RKO (cell line): ENCODE results near the gene SLC2A9.
A peak's percentile ranks its signal among the peaks of the same experiment; 100 is the strongest.

Source experiments
- DNase-seq: peaks from one replicate; pipeline ENCODE4 v3.0.0-alpha.2; 2016; ENCODE audit warnings: low spot score

The SLC2A9 gene

GRCh38 chr4:10019521-10020051 is 1.7 kb downstream of the SLC2A9 start:
- DNase-seq = no peak

GRCh38 chr4:10018818-10019461 is 2.4 kb downstream of the SLC2A9 start:
- no peak for DNase-seq

GRCh38 chr4:10017037-10017893 is 4.0 kb downstream of the SLC2A9 start:
- DNase-seq = no peak

GRCh38 chr4:10016169-10016568 is 5.1 kb downstream of the SLC2A9 start:
- no peak for DNase-seq

GRCh38 chr4:10015140-10015753 is 6.0 kb downstream of the SLC2A9 start:
- peak; percentile 47 for DNase-seq

- DNase-seq = peak; percentile 15
These were observed 7.6 kb downstream of the SLC2A9 start for GRCh38 chr4:10013722-10014121.

GRCh38 chr4:10011885-10012284 is 9.4 kb downstream of the SLC2A9 start:
- DNase-seq = no peak

GRCh38 chr4:10011277-10011676 is 10.0 kb downstream of the SLC2A9 start:
- DNase-seq = no peak

- DNase-seq = no peak
These were observed 11.3 kb downstream of the SLC2A9 start for GRCh38 chr4:10009861-10010500.

- DNase-seq = no peak
These were observed 12.7 kb downstream of the SLC2A9 start for GRCh38 chr4:10008609-10009005.

GRCh38 chr4:10007793-10008608 is 13.3 kb downstream of the SLC2A9 start:
- DNase-seq = no peak

- no peak for DNase-seq
These were observed 13.9 kb downstream of the SLC2A9 start for GRCh38 chr4:10007436-10007740.

GRCh38 chr4:10006601-10007435 is 14.5 kb downstream of the SLC2A9 start:
- no peak for DNase-seq

- no peak for DNase-seq
These were observed 15.1 kb downstream of the SLC2A9 start for GRCh38 chr4:10006231-10006600.

GRCh38 chr4:10005632-10006031 is 15.7 kb downstream of the SLC2A9 start:
- DNase-seq = no peak

GRCh38 chr4:10003666-10004065 is 17.6 kb downstream of the SLC2A9 start:
- no peak for DNase-seq

- DNase-seq = no peak
These were observed 19.0 kb downstream of the SLC2A9 start for GRCh38 chr4:10002278-10002677.

- no peak for DNase-seq
These were observed 19.5 kb downstream of the SLC2A9 start for GRCh38 chr4:10001757-10002156.

GRCh38 chr4:9999956-10000561 is 21.2 kb downstream of the SLC2A9 start:
- DNase-seq = no peak

- no peak for DNase-seq
These were observed 23.4 kb downstream of the SLC2A9 start for GRCh38 chr4:9997886-9998285.
